Body of pancreas (tissue), 4 donors: Measurements from ENCODE around the gene PRSS8. TPM values are rescaled to one million over a fixed set of nuclear protein-coding genes. Genes with fewer than 3 reads are reported as not detected.

Source experiments
- ATAC-seq: fragments of 150-250 bp; one replicate; pipeline ENCODE4 v1.9.1; 2016
- DNase-seq, 4 donors: peaks; one replicate each; pipeline ENCODE4 v3.0.0-alpha.2; 2019
- H3K27ac ChIP-seq, 4 donors: fragments of 200-600 bp; sonication (generic); 1 replicate in 3 of 4; 2 replicates in 1 of 4; pipeline versions ENCODE4 v1.5.1 to v1.6.1; 2016 to 2019; ENCODE audit warnings: mild to moderate bottlenecking in 1 of 4, mixed read lengths in 1 of 4, moderate library complexity in 1 of 4
- H3K27me3 ChIP-seq, 2 donors: fragments of 200-600 bp; sonication (generic); one replicate each; pipeline ENCODE4 v1.6.0; 2016; ENCODE audit warnings: mild to moderate bottlenecking in 1 of 2
- H3K36me3 ChIP-seq, 2 donors: fragments of 200-600 bp; sonication (generic); replicated peaks in 1 of 2; 2 replicates each; pipeline ENCODE4 v1.5.1; 2016; ENCODE audit warnings: low read depth in 2 of 2; ENCODE audit not compliant: insufficient read depth in 1 of 2
- H3K4me1 ChIP-seq: fragments of 200-600 bp; sonication (generic); one replicate; pipeline ENCODE4 v1.6.0; 2016
- H3K4me3 ChIP-seq, 2 donors: fragments of 200-600 bp; sonication (generic); 1 replicate in 1 of 2; 2 replicates in 1 of 2; pipeline ENCODE4 v1.5.1; 2016 to 2019
- H3K9me3 ChIP-seq, 3 donors: fragments of 200-600 bp; sonication (generic); 1 replicate in 2 of 3; 2 replicates in 1 of 3; pipeline ENCODE4 v1.5.1; 2016
- POLR2A ChIP-seq, 3 donors: fragments of 450-650 bp; IDR thresholded peaks; one replicate each; pipeline ENCODE4 v1.6.1; 2016; ENCODE audit warnings: antibody characterized with exemption in 3 of 3, mild to moderate bottlenecking in 2 of 3
- WGBS, 2 donors: methylation state at CpG; one replicate each; pipeline ENCODE4 v1.1.5; 2017; 5-methylcytosine and 5-hydroxymethylcytosine counted together
- intact Hi-C: fragments of 100-400 bp; cut with DNase I; formaldehyde crosslinking; loops from one replicate; pipeline ENCODE4 v1.15.1; 2023
- total RNA-seq, 2 donors: library from RNA; depleted of rRNA; stranded (reverse); fragments of >200 nt; gene quantifications; one replicate each; pipeline ENCODE4 v1.1.0, GENCODE V29; 2016
- TF ChIP-seq, protein P1 (sequence below), 7 experiments: fragments of 450-650 bp in 4 of 7; fragments of 200-600 bp in 3 of 7; sonication (generic) in 3 of 7; IDR thresholded peaks; one replicate each; pipeline ENCODE4 v1.5.1; 2016 to 2019; ENCODE audit warnings: antibody characterized with exemption in 7 of 7

PRSS8 gene
- total RNA-seq, 2 donors from 2014 or later, result 75.5 to 81.7 TPM

DNA sequence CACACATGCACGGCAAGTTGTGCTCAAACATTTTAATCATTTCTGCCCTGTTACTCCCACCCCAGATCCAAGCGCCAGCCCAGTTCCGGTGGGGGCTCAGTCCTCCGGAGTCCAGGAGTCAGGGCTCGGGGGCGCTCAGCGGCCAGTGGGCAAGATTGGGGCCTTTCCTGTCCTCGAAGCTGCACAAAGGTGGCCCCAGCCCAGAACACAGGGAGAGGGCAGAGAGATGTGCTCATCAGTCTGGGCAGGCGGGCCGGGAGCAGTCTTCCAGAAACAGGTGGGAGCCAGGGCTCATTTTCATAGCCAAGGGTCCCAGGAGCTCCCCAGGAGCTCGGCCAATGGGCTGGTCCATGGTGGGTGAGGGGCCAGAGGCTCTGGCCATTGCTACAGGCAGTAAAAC, 4.1 kb downstream of the PRSS8 start:
- intact Hi-C loops, result no loop called here
- DNase-seq (peak in 1 of 4 donors; percentile 34), ATAC-seq (no peak)
- Histone ChIP-seq H3K36me3 (peaks cover 0 to 4% of the 10 kb centered on the region in 2 donors), H3K27me3 (no peaks in the 10 kb centered on the region), H3K4me1 (peaks cover 79% of the 10 kb centered on the region), H3K9me3 (no peaks in the 10 kb centered on the region), H3K27ac (peak overlapping the region; percentile 89 to 98 (median 94)), H3K4me3 (no peak overlapping the region)
- TF ChIP-seq POLR2A (IDR thresholded peaks at IDR 0.05), result no peak
- TF ChIP-seq, protein P1, sequence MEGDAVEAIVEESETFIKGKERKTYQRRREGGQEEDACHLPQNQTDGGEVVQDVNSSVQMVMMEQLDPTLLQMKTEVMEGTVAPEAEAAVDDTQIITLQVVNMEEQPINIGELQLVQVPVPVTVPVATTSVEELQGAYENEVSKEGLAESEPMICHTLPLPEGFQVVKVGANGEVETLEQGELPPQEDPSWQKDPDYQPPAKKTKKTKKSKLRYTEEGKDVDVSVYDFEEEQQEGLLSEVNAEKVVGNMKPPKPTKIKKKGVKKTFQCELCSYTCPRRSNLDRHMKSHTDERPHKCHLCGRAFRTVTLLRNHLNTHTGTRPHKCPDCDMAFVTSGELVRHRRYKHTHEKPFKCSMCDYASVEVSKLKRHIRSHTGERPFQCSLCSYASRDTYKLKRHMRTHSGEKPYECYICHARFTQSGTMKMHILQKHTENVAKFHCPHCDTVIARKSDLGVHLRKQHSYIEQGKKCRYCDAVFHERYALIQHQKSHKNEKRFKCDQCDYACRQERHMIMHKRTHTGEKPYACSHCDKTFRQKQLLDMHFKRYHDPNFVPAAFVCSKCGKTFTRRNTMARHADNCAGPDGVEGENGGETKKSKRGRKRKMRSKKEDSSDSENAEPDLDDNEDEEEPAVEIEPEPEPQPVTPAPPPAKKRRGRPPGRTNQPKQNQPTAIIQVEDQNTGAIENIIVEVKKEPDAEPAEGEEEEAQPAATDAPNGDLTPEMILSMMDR (IDR thresholded peaks at IDR 0.05), result no peak
- 69 to 73% methylated on average over 10 to 11 of the region's 11 CpGs for WGBS, 2 donors

DNA sequence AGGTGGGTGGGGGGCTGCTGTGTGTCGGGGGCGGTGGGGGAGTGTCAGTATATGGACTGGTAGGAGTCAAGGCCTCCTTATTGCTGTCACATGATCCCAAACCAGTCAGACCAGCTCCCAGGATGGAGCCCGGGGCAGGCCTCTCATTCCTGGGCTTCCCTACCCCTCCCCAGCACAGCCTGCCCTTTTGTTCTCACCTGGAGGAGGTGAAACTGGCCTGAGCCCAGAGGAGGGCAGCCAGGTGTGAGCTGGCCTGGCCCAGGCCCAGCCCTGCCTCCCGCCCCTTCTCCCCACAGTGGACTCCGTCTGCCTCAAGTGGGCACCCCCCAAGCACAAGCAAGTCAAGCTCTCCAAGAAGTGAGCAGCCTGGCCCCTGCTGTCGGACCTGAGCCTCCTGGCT, 4.6 kb downstream of the PRSS8 start:
- Histone ChIP-seq H3K4me3 (no peak overlapping the region), H3K4me1 (peaks cover 74% of the 10 kb centered on the region), H3K36me3 (peaks cover 0 to 4% of the 10 kb centered on the region in 2 donors), H3K9me3 (no peaks in the 10 kb centered on the region), H3K27me3 (no peaks in the 10 kb centered on the region), H3K27ac (peak overlapping the region; percentile 89 to 98 (median 94))
- ATAC-seq (peak; percentile 82), DNase-seq (peak; percentile 95 to 98 (median 98))
- 8 to 19% methylated on average over 3 to 6 of the region's 6 CpGs for WGBS, 2 donors
- TF ChIP-seq, protein P1 (IDR thresholded peaks at IDR 0.05), result peak in 1 of 7 experiments; percentile 9
- peak in 2 of 3 donors; percentile 20 to 23 for TF ChIP-seq POLR2A (IDR thresholded peaks at IDR 0.05)
- intact Hi-C loops, result no loop called here

DNA sequence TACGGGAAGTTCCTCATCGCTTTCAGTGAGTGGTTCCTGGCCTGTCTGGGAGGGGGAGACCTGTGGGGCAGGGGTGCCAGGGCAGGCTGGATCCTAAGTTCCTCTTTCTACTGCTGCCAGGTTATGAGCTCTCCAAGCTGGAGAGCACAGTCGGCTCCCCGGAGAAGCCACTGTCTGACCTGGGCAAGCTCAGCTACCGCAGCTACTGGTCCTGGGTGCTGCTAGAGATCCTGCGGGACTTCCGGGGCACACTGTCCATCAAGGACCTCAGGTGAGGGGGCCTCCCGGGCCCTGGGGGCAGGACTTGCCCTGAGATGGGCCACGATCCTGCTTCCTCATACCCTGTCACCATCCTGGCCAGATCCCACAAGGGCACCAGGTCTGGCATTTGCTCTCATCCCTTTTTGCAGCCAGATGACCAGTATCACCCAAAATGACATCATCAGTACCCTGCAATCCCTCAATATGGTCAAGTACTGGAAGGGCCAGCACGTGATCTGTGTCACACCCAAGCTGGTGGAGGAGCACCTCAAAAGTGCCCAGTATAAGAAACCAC, 5.1 kb downstream of the PRSS8 start:
- TF ChIP-seq POLR2A (IDR thresholded peaks at IDR 0.05), result no peak
- TF ChIP-seq, protein P1 (IDR thresholded peaks at IDR 0.05), result no peak
- Histone ChIP-seq H3K4me3 (no peak overlapping the region), H3K27me3 (no peaks in the 10 kb centered on the region), H3K27ac (peak overlapping the region; percentile 89 to 98 (median 94)), H3K9me3 (no peaks in the 10 kb centered on the region), H3K36me3 (peaks cover 0 to 4% of the 10 kb centered on the region in 2 donors), H3K4me1 (peaks cover 71% of the 10 kb centered on the region)
- ATAC-seq, result peak; percentile 25
- DNase-seq, result peak in 3 of 4 donors; percentile 58 to 65 (median 62)
- intact Hi-C loops, result no loop called here
- 34 to 42% methylated on average over 4 to 10 of the region's 10 CpGs for WGBS, 2 donors

DNA sequence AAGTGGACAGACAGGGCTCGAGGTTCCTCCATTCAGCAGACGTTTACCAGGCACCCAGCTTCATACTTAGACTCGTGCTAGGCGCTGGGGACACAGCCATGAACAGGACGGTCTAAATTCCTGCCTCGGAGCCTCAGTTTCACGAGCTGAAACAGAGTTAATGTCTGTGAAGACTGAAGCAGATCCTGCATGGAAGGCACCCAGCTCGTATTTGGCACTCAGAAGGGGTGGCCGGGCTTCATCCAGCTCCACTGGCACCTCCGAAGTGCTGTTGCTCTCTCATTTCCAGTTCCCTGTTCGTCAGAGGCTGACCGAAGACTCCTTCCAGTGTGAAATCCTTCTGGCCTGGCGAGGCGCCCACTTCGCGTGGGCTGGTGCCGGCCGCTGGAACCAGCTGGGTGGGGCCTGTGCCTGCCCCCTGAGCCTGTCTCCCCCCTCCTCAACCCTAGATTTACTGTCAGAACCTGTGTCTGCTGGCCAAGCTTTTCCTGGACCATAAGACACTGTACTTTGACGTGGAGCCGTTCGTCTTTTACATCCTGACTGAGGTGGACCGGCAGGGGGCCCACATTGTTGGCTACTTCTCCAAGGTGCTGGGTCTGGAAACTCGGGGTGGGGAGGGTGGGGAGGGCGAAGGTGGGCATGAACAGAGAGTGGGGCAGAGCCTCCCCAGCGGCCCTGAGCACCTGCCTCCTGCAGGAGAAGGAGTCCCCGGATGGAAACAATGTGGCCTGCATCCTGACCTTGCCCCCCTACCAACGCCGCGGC, 5.8 kb downstream of the PRSS8 start:
- no peak overlapping the region for H3K4me3 ChIP-seq

More for the DNA sequence above, 5.8 kb downstream of the PRSS8 start:
- Histone ChIP-seq H3K27ac (peak overlapping the region; percentile 89 to 98 (median 94)), H3K4me1 (peaks cover 71% of the 10 kb centered on the region), H3K36me3 (peaks cover 0 to 4% of the 10 kb centered on the region in 2 donors), H3K27me3 (no peaks in the 10 kb centered on the region), H3K9me3 (no peaks in the 10 kb centered on the region)
- 36 to 44% methylated on average over 21 to 29 of the region's 29 CpGs for WGBS, 2 donors
- DNase-seq, result peak; percentile 49 to 71 (median 52)
- ATAC-seq, result no peak
- no peak for TF ChIP-seq POLR2A (IDR thresholded peaks at IDR 0.05)
- TF ChIP-seq, protein P1 (IDR thresholded peaks at IDR 0.05), result no peak
- intact Hi-C loops, result no loop called here
